Tibial nerve (tissue), 4 donors: ENCODE results near the gene MSGN1. TPM values are rescaled to one million over a fixed set of nuclear protein-coding genes. Genes with fewer than 3 reads are reported as not detected.

Experiments used
- DNase-seq, 2 donors: peaks; one replicate each; pipeline ENCODE4 v3.0.0-alpha.2; 2019; ENCODE audit warnings: low spot score in 2 of 2
- H3K27ac ChIP-seq, 4 donors: fragments of 200-600 bp; sonication (generic) in 3 of 4; one replicate each; pipeline ENCODE4 v1.5.1; 2017 to 2019; ENCODE audit warnings: mild to moderate bottlenecking in 1 of 4
- H3K27me3 ChIP-seq, 2 donors: fragments of 200-600 bp; sonication (generic) in 1 of 2; one replicate each; pipeline versions ENCODE4 v1.5.1 to v1.6.0; 2017 to 2019
- H3K36me3 ChIP-seq, 3 donors: fragments of 200-600 bp; sonication (generic); one replicate each; pipeline ENCODE4 v1.5.1; 2018 to 2019
- H3K4me1 ChIP-seq, 4 donors: fragments of 200-600 bp; sonication (generic) in 3 of 4; one replicate each; pipeline ENCODE4 v1.5.1; 2017 to 2019
- H3K4me3 ChIP-seq, 4 donors: fragments of 200-600 bp; sonication (generic) in 3 of 4; one replicate each; pipeline ENCODE4 v1.5.1; 2017 to 2019; ENCODE audit warnings: mild to moderate bottlenecking in 1 of 4, moderate library complexity in 1 of 4
- H3K9me3 ChIP-seq, 4 donors: fragments of 200-600 bp; sonication (generic) in 3 of 4; one replicate each; pipeline ENCODE4 v1.5.1; 2017 to 2019
- CTCF ChIP-seq, 5 experiments: fragments of 200-600 bp in 3 of 5; fragments of 450-650 bp in 2 of 5; sonication (generic) in 3 of 5; IDR thresholded peaks; one replicate each; pipeline ENCODE4 v1.5.1; 2016 to 2019; ENCODE audit warnings: antibody characterized with exemption in 5 of 5, mild to moderate bottlenecking in 3 of 5, moderate library complexity in 2 of 5
- EP300 ChIP-seq, 2 donors: sonication (generic); formaldehyde crosslinking; IDR thresholded peaks; one replicate each; pipeline ENCODE4 v1.6.1; 2017; ENCODE audit warnings: antibody characterized with exemption in 2 of 2, mild to moderate bottlenecking in 1 of 2
- POLR2A ChIP-seq, 2 donors: fragments of 450-650 bp; IDR thresholded peaks; one replicate each; pipeline ENCODE4 v1.6.1; 2017; ENCODE audit warnings: antibody characterized with exemption in 2 of 2, mild to moderate bottlenecking in 2 of 2, moderate library complexity in 2 of 2
- WGBS, 2 donors: methylation state at CpG; one replicate each; pipeline ENCODE4 v1.1.5; 2018; 5-methylcytosine and 5-hydroxymethylcytosine counted together
- total RNA-seq, 4 donors: library from RNA; depleted of rRNA; stranded (reverse); fragments of >200 nt; gene quantifications; one replicate each; pipeline ENCODE4 v1.1.0, GENCODE V29; 2016

MSGN1 gene
- total RNA-seq, 4 donors from 2014 or later, result not detected

GRCh38 chr2:17804358-17804757 is 11.9 kb upstream of the MSGN1 start:
- H3K27ac ChIP-seq, result peak overlapping the region in 1 of 4 donors; percentile 52
- DNase-seq, result no peak

GRCh38 chr2:17805166-17805565 is 11.1 kb upstream of the MSGN1 start:
- WGBS, 2 donors, result 44 to 55% methylated on average over 2 of the region's 2 CpGs
- Histone ChIP-seq H3K9me3 (no peaks in the 10 kb centered on the region), H3K27ac (no peak overlapping the region), H3K36me3 (no peaks in the 10 kb centered on the region), H3K27me3 (no peaks in the 10 kb centered on the region), H3K4me3 (no peak overlapping the region), H3K4me1 (no peaks in the 10 kb centered on the region)
- TF ChIP-seq EP300 (IDR thresholded peaks at IDR 0.05) (no peak), POLR2A (IDR thresholded peaks at IDR 0.05) (no peak), CTCF (IDR thresholded peaks at IDR 0.05) (no peak)
- no peak for DNase-seq

More at GRCh38 chr2:17804358-17804757, 11.9 kb upstream of the MSGN1 start:
- H3K4me3 ChIP-seq, result no peak overlapping the region
- TF ChIP-seq CTCF (IDR thresholded peaks at IDR 0.05), result no peak
- TF ChIP-seq EP300 (IDR thresholded peaks at IDR 0.05), result no peak
- no peak for TF ChIP-seq POLR2A (IDR thresholded peaks at IDR 0.05)
- no peaks in the 10 kb centered on the region for H3K9me3 ChIP-seq
- no peaks in the 10 kb centered on the region for H3K27me3 ChIP-seq
- no peaks in the 10 kb centered on the region for H3K36me3 ChIP-seq
- H3K4me1 ChIP-seq, result no peaks in the 10 kb centered on the region
- WGBS, 2 donors, result 26 to 35% methylated on average over 3 of the region's 3 CpGs

- Histone ChIP-seq H3K36me3 (no peaks in the 10 kb centered on the region), H3K4me1 (no peaks in the 10 kb centered on the region), H3K4me3 (no peak overlapping the region), H3K27ac (no peak overlapping the region), H3K9me3 (no peaks in the 10 kb centered on the region), H3K27me3 (no peaks in the 10 kb centered on the region)
- 81 to 93% methylated on average over 8 of the region's 8 CpGs for WGBS, 2 donors
- no peak for DNase-seq
- TF ChIP-seq POLR2A (IDR thresholded peaks at IDR 0.05) (no peak), EP300 (IDR thresholded peaks at IDR 0.05) (no peak), CTCF (IDR thresholded peaks at IDR 0.05) (no peak)
Measured at GRCh38 chr2:17805717-17806363, 10.4 kb upstream of the MSGN1 start.

GRCh38 chr2:17813010-17813741 is 3.1 kb upstream of the MSGN1 start:
- H3K36me3 ChIP-seq, result no peaks in the 10 kb centered on the region
- H3K4me3 ChIP-seq, result no peak overlapping the region
- no peaks in the 10 kb centered on the region for H3K27me3 ChIP-seq
- H3K9me3 ChIP-seq, result no peaks in the 10 kb centered on the region
- H3K4me1 ChIP-seq, result no peaks in the 10 kb centered on the region
- WGBS, 2 donors, result 55 to 64% methylated on average over 5 of the region's 5 CpGs
- no peak for DNase-seq
- H3K27ac ChIP-seq, result peak overlapping the region in 3 of 4 donors; percentile 24 to 57 (median 57)
- TF ChIP-seq EP300 (IDR thresholded peaks at IDR 0.05) (no peak), POLR2A (IDR thresholded peaks at IDR 0.05) (no peak), CTCF (IDR thresholded peaks at IDR 0.05) (no peak)
